ENCODE measurements around the gene TDRD15. TPM values are rescaled to one million over a fixed set of nuclear protein-coding genes. Genes with fewer than 3 reads are reported as not detected.
"Not testable (repeated sequence)": the region's sequence is repeated elsewhere in the genome, so short reads cannot be mapped to it uniquely, and the experiment has no call there.

The TDRD15 gene
- total RNA-seq, 4 donors from 2014 or later = 0.83 TPM; not detected in 3

GRCh38 chr2:21099281-21099907 lies 24.4 kb upstream of the TDRD15 start:
- Histone ChIP-seq H3K36me3 (no peaks in the 10 kb centered on the region), H3K4me3 (no peak overlapping the region), H3K27me3 (no peaks in the 10 kb centered on the region), H3K9me3 (no peaks in the 10 kb centered on the region), H3K27ac (peak overlapping the region in 2 of 4 donors; percentile 75 to 85), H3K4me1 (peaks cover 0 to 17% (median 0%) of the 10 kb centered on the region in 4 donors)
- TF ChIP-seq CTCF (IDR thresholded peaks at IDR 0.05) (no peak), POLR2A (IDR thresholded peaks at IDR 0.05) (no peak)
- no peak for DNase-seq

GRCh38 chr2:21101514-21102155 lies 22.1 kb upstream of the TDRD15 start:
- not testable (repeated sequence) for H3K9me3 ChIP-seq, H3K27ac ChIP-seq, H3K36me3 ChIP-seq, H3K4me3 ChIP-seq, DNase-seq, H3K27me3 ChIP-seq
- peaks cover 0 to 15% (median 0%) of the 10 kb centered on the region in 4 donors for H3K4me1 ChIP-seq

DNA sequence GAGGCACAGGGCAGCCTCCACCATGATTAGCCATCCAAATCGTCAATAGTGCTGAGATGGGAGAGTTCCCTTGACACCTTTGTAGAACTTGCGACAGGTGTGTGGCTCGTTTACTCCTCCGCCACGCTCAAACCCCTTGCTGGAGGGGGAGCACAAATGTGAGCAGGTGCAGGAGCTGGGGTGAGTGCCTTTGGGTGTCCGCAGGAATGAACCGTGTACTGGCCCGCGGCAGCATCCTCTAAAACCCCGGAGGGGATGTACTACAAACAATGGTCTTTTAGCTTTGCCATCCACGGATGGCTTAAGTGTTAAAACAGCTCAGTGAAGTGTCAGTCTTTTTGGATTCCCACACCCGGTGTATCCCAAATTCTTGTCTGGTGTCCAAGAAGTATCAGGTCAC lies 21.4 kb upstream of the TDRD15 start:
- H3K9me3 ChIP-seq = no peaks in the 10 kb centered on the region
- no peaks in the 10 kb centered on the region for H3K36me3 ChIP-seq
- DNase-seq = no peak
- TF ChIP-seq CTCF (IDR thresholded peaks at IDR 0.05) (no peak), POLR2A (IDR thresholded peaks at IDR 0.05) (no peak)
- no peak overlapping the region for H3K4me3 ChIP-seq
- peaks cover 0 to 10% (median 0%) of the 10 kb centered on the region in 4 donors for H3K4me1 ChIP-seq
- no peaks in the 10 kb centered on the region for H3K27me3 ChIP-seq
- H3K27ac ChIP-seq = no peak overlapping the region

GRCh38 chr2:21103274-21103891 lies 20.4 kb upstream of the TDRD15 start:
- Histone ChIP-seq H3K9me3 (no peaks in the 10 kb centered on the region), H3K27me3 (no peaks in the 10 kb centered on the region), H3K4me1 (peaks cover 0 to 10% (median 0%) of the 10 kb centered on the region in 4 donors), H3K27ac (peak overlapping the region in 2 of 4 donors; percentile 29 to 42), H3K36me3 (no peaks in the 10 kb centered on the region), H3K4me3 (no peak overlapping the region)
- TF ChIP-seq CTCF (IDR thresholded peaks at IDR 0.05) (peak in 2 of 6 experiments; percentile 11 to 13), POLR2A (IDR thresholded peaks at IDR 0.05) (no peak)
- DNase-seq = no peak

DNA sequence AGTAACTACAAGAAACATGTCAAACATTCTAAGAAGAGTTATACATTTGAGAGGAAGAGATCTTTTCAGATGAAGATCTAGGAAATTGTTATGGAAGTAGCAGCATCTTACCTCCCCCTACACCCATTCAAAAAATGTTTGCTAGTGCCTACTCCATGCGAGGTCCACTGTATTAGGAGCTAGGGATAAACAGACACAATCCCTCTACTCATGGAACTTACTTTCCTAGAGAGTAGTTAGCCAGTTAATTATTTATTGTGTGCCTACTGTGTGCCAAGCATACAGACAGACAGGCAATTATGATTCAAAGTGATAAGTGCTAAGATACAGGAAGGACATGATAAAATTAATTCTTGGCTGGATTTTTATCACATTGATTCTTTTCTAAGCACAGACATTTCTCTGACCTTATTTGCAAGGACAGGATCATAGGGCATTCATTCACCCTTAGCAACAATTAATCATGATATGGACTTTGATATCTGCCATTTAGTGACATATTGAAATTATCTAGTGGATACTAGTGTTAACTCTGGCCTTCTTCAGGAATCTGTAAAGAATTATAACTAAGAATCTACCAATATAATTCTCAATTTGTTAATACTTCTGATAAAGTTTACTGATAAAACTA lies 19.6 kb upstream of the TDRD15 start:
- peak overlapping the region in 2 of 4 donors; percentile 42 to 50 for H3K27ac ChIP-seq
- TF ChIP-seq CTCF (IDR thresholded peaks at IDR 0.05) = no peak
- TF ChIP-seq POLR2A (IDR thresholded peaks at IDR 0.05) = peak in 1 of 2 donors; percentile 15
- H3K4me3 ChIP-seq = no peak overlapping the region

GRCh38 chr2:21111012-21111411 lies 12.8 kb upstream of the TDRD15 start:
- Histone ChIP-seq H3K27ac (no peak overlapping the region), H3K36me3 (no peaks in the 10 kb centered on the region), H3K4me3 (no peak overlapping the region), H3K27me3 (no peaks in the 10 kb centered on the region), H3K4me1 (no peaks in the 10 kb centered on the region), H3K9me3 (no peaks in the 10 kb centered on the region)
- DNase-seq = no peak
- TF ChIP-seq CTCF (IDR thresholded peaks at IDR 0.05) (no peak), POLR2A (IDR thresholded peaks at IDR 0.05) (no peak)

More for the DNA sequence above, 19.6 kb upstream of the TDRD15 start:
- peaks cover 0 to 4% (median 0%) of the 10 kb centered on the region in 4 donors for H3K4me1 ChIP-seq
- no peaks in the 10 kb centered on the region for H3K9me3 ChIP-seq
- no peaks in the 10 kb centered on the region for H3K27me3 ChIP-seq
- H3K36me3 ChIP-seq = no peaks in the 10 kb centered on the region
- DNase-seq = no peak
